HFFc6 (cell line): ENCODE results near the gene SAMD9. TPM values are rescaled to one million over a fixed set of nuclear protein-coding genes. Genes with fewer than 3 reads are reported as not detected.

Experiments used
- DNase-seq: peaks from one replicate; pipeline ENCODE4 v3.0.0-alpha.2; 2018
- H3K27ac Mint-ChIP-seq: 2 replicates; pipeline ENCODE4 v1.8.0; 2020; ENCODE audit warnings: mild to moderate bottlenecking, mixed read lengths
- H3K27me3 Mint-ChIP-seq: 2 replicates; pipeline ENCODE4 v1.8.0; 2021; ENCODE audit warnings: mild to moderate bottlenecking, moderate library complexity, mixed read lengths; ENCODE audit not compliant: insufficient read depth
- H3K36me3 Mint-ChIP-seq: 2 replicates; pipeline ENCODE4 v1.8.0; 2021; ENCODE audit warnings: low read depth, mixed read lengths
- H3K4me1 Mint-ChIP-seq: 2 replicates; pipeline ENCODE4 v1.8.0; 2020; ENCODE audit warnings: low read depth, mixed read lengths
- H3K4me3 Mint-ChIP-seq: 2 replicates; pipeline ENCODE4 v1.8.0; 2020; ENCODE audit warnings: mild to moderate bottlenecking, moderate library complexity, mixed read lengths
- H3K9me3 Mint-ChIP-seq: 2 replicates; pipeline ENCODE4 v1.8.0; 2020; ENCODE audit warnings: mild to moderate bottlenecking, mixed read lengths
- CTCF ChIP-seq: fragments of 200-600 bp; sonication (generic); IDR thresholded peaks from 2 replicates; pipeline ENCODE4 v1.5.0; 2021; ENCODE audit warnings: antibody characterized with exemption, mild to moderate bottlenecking
- total RNA-seq, 6 experiments: library from RNA; stranded (reverse); fragmentation: NEBNext Ultra II Directional; extraction: Animal tissue kit (Norgen Biotek cat#: 25700); gene quantifications; 2 replicates in 1 of 6; 3 replicates in 5 of 6; pipeline ENCODE4 v1.2.3, GENCODE V29; 2021

Gene SAMD9
- total RNA-seq, 6 experiments from 2014 or later, result 8.7 to 17.6 (median 14.4) TPM

- peak; percentile 40 for DNase-seq
- H3K9me3 Mint-ChIP-seq, result no peaks in the 10 kb centered on the region
- H3K4me1 Mint-ChIP-seq, result peaks cover 15% of the 10 kb centered on the region; the same call in 1 of the 2 replicates
- H3K36me3 Mint-ChIP-seq, result no peaks in the 10 kb centered on the region
- no peak overlapping the region for H3K4me3 Mint-ChIP-seq
- no peaks in the 10 kb centered on the region; the same call in 1 of the 2 replicates for H3K27me3 Mint-ChIP-seq
- H3K27ac Mint-ChIP-seq, result no peak overlapping the region
- TF ChIP-seq CTCF, result peak; percentile 88
Observed at GRCh38 chr7:93055543-93056107, 62.2 kb downstream of the SAMD9 start.

GRCh38 chr7:93054975-93055374, 62.8 kb downstream of the SAMD9 start:
- Mint-ChIP-seq H3K4me3 (no peak overlapping the region), H3K27ac (no peak overlapping the region), H3K36me3 (no peaks in the 10 kb centered on the region)

GRCh38 chr7:93053949-93054943, 63.5 kb downstream of the SAMD9 start:
- no peak for DNase-seq
- no peaks in the 10 kb centered on the region for H3K36me3 Mint-ChIP-seq
- no peak for TF ChIP-seq CTCF
- H3K9me3 Mint-ChIP-seq, result no peaks in the 10 kb centered on the region
- peaks cover 17% of the 10 kb centered on the region for H3K4me1 Mint-ChIP-seq
- no peak overlapping the region for H3K27ac Mint-ChIP-seq
- no peaks in the 10 kb centered on the region for H3K27me3 Mint-ChIP-seq
- H3K4me3 Mint-ChIP-seq, result no peak overlapping the region

More at GRCh38 chr7:93054975-93055374, 62.8 kb downstream of the SAMD9 start:
- TF ChIP-seq CTCF, result no peak
- Mint-ChIP-seq H3K27me3 (no peaks in the 10 kb centered on the region), H3K9me3 (no peaks in the 10 kb centered on the region), H3K4me1 (peaks cover 15% of the 10 kb centered on the region; the same call in 1 of the 2 replicates)
- DNase-seq, result no peak

- H3K4me3 Mint-ChIP-seq, result no peak overlapping the region; the same call in 1 of the 2 replicates
- H3K36me3 Mint-ChIP-seq, result no peaks in the 10 kb centered on the region
- no peaks in the 10 kb centered on the region for H3K27me3 Mint-ChIP-seq
- no peak for DNase-seq
- H3K4me1 Mint-ChIP-seq, result peaks cover 26% of the 10 kb centered on the region
- H3K27ac Mint-ChIP-seq, result no peak overlapping the region
- TF ChIP-seq CTCF, result no peak
- no peaks in the 10 kb centered on the region for H3K9me3 Mint-ChIP-seq
Observed at GRCh38 chr7:93053209-93053948, 64.4 kb downstream of the SAMD9 start.

GRCh38 chr7:93051660-93052059, 66.1 kb downstream of the SAMD9 start:
- no peak for DNase-seq
- H3K4me3 Mint-ChIP-seq, result no peak overlapping the region
- peaks cover 43% of the 10 kb centered on the region for H3K4me1 Mint-ChIP-seq
- no peaks in the 10 kb centered on the region for H3K27me3 Mint-ChIP-seq
- no peaks in the 10 kb centered on the region for H3K9me3 Mint-ChIP-seq
- no peaks in the 10 kb centered on the region for H3K36me3 Mint-ChIP-seq
- TF ChIP-seq CTCF, result no peak
- H3K27ac Mint-ChIP-seq, result no peak overlapping the region
